ENCODE results near the gene KIF1A.
"Not testable (repeated sequence)": the region's sequence is repeated elsewhere in the genome, so short reads cannot be mapped to it uniquely, and the experiment has no call there.

The KIF1A gene

DNA sequence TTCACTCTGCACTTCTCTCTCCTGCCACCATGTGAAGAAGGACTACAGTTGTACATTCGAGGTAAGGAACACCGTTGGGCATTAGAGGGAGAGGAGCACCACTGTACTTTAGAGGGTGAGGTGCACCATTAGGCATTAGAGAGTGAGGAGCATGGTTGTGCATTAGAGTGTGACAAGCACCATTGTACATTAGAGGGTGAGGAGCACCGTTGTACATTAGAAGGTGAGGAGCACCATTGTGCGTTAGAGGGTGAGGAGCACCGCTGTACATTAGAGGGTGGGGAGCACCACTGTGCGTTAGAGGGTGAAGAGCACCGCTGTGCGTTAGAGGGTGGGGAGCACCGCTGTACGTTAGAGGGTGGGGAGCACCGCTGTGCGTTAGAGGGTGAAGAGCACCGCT, 27.8 kb upstream of the KIF1A start:
- ChIA-PET POLR2A (no interaction called here), CTCF (interaction anchor here (2.0 kb wide), 1 partner anchor 334 kb away, joined by 6 read pairs; no protein-coding TSS in a partner anchor)
- DNase-seq (ENCODE audit: low read depth, low spot score), result no peak
- no peak overlapping the region for H3K4me3 ChIP-seq (ENCODE audit: low read depth, low read length)
- TF ChIP-seq, protein P1, sequence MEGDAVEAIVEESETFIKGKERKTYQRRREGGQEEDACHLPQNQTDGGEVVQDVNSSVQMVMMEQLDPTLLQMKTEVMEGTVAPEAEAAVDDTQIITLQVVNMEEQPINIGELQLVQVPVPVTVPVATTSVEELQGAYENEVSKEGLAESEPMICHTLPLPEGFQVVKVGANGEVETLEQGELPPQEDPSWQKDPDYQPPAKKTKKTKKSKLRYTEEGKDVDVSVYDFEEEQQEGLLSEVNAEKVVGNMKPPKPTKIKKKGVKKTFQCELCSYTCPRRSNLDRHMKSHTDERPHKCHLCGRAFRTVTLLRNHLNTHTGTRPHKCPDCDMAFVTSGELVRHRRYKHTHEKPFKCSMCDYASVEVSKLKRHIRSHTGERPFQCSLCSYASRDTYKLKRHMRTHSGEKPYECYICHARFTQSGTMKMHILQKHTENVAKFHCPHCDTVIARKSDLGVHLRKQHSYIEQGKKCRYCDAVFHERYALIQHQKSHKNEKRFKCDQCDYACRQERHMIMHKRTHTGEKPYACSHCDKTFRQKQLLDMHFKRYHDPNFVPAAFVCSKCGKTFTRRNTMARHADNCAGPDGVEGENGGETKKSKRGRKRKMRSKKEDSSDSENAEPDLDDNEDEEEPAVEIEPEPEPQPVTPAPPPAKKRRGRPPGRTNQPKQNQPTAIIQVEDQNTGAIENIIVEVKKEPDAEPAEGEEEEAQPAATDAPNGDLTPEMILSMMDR (IDR thresholded peaks at IDR 0.05; ENCODE audit: insufficient read depth, low read length, missing control alignments), result no peak

DNA sequence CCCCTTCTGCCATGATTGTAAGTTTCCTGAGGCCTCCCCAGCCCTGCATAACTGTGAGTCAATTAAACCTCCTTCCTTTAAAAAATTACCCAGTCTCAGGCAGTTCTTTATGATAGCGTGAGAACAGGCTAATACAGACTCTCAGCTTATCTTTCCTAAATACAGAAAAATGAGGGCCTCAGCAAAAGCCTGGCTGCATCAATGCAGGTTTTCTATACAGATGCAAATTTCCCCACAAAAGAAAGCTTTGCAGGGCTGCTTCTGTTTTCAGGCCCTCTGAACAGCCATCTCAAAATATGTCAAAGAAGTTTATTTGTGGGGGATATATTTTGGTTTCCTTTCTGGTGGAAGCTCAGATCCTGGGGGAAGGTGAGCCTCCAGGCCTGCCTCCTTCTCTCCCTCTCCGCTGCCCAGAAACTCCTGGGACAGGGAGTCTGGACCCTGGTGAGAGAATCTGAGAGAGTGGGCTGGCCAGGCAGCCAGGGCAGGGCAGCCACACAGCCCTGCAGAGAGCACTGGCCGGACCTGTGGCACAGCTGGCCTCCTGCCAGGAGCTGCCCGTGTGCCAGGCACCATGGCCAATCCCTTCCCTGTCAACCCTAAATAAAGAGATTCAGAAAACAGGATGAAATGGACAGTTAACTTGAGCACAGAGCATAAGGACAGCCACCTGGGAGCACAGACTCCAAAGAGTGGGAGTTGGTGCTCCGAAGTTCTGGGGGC, 27.0 kb upstream of the KIF1A start:
- no peak overlapping the region for H3K4me3 ChIP-seq (ENCODE audit: low read depth, low read length)
- TF ChIP-seq, protein P1 (IDR thresholded peaks at IDR 0.05; ENCODE audit: insufficient read depth, low read length, missing control alignments), result no peak
- DNase-seq (ENCODE audit: low read depth, low spot score), result no peak
- ChIA-PET CTCF (interaction anchor here (1.5 to 2.0 kb wide), 2 partner anchors 15 to 333 kb away, joined by 5 to 6 read pairs; no protein-coding TSS in a partner anchor), POLR2A (no interaction called here)

DNA sequence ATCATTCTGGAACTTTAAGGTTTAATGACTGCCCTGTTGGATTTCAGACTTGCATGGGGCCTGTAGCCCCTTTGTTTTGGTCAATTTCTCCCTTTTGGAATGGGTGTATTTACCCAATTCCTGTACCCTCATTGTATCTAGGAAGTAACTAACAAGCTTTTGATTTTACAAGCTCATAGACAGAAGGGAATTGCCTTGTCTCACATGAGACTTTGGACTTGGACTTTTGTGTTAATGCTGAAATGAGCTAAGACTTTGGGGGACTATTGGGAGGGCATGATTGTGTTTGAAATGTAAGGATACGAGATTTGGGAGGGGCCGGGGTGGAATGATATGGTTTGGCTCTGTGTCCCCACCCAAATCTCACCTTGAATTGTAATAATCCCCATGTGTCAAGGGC, 26.3 kb upstream of the KIF1A start:
- CTCF ChIA-PET, result interaction anchor here (1.5 to 2.0 kb wide), 2 partner anchors 16 to 332 kb away, joined by 5 to 6 read pairs; no protein-coding TSS in a partner anchor
- POLR2A ChIA-PET; H3K4me3 ChIP-seq (ENCODE audit: low read depth, low read length); DNase-seq (ENCODE audit: low read depth, low spot score): not testable (repeated sequence)

DNA sequence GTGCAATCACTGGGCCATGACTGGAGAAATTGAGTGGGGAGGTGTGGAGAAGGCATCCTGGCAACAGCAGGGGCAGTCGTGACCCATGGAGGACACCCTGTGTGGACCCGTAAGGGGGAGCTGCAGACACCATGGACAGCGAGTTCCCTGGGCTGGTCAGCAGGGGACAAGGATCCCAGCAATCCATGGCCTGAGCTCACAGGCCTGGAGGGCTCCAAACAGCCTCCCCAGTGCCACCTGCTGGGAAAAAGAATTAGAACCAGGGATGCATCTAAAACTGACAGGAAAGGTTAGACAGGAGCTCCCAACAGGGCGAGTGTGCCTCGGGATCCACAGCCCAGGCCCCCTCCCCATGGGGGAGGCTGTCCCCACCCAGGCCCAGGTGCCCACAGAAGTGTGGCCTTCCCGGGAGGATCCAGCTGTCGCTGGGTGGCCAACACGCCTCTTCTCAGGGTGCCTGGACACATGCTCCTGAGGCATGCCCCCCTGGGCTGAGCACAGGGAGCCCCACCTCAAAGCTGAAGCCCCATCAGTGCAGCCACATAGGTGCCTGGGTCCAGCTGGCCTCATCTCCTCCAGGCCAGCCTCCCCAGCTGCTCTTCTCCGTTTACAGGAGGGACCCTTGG, 20.5 kb upstream of the KIF1A start:
- TF ChIP-seq, protein P1 (IDR thresholded peaks at IDR 0.05; ENCODE audit: insufficient read depth, low read length, missing control alignments), result peak; percentile 69
- ChIA-PET CTCF (interaction anchor here (0.6 to 4.8 kb wide), 32 partner anchors 9 to 800 kb away, joined by 3 to 98 read pairs (median 6); partner anchors contain the start of gene CAPN10), POLR2A (interaction anchor here (1.0 kb wide), 1 partner anchor 11 kb away, joined by 3 read pairs; no protein-coding TSS in a partner anchor)
- DNase-seq (ENCODE audit: low read depth, low spot score), result no peak
- H3K4me3 ChIP-seq (ENCODE audit: low read depth, low read length), result no peak overlapping the region

DNA sequence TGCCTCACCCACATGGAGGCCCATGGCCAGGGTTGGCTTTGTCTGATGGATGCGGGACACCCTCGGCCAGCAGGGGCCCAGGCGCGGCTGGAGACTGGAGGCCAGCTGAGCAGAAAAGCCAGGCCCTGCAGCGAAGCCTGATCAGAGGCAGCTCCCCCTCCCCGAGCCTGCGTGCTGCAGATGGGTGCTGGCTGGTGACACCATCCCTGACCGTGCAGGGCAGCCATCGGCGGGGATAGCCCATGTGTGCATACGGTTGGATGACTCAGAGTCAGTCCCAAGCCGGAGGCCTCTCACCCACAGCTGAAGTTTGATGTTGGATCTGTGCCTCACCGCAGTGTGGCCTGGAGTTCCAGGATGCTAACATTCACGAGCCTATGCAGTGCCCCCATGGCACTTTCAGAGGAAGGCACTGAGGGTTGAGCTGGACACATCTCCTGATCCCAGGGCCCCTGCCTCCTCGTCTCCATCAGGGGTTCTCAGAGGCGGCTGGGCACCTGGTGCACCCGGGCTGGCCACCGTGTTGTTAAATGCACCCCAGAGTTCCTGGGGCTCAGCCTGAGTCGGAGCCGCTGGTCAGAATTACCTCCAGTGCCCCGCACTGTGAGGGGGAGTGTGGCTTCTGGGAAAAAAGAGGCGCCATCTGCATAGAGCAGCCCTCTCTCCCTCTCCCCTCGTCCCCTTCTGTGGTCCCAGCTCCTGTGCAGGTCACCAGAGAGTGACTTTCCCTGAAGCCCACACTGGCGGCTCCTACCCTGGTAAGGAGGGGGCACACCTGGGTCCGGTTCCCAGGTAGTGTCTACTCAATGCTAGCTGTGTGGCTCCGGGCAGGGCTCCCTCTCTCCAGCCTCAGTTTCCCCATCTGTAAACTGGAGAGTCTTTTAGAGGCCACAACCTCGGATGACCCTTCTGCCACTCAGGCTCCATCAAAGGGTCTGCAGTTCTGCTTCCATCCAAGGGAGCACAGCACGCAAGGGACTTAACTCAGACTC, 19.4 kb upstream of the KIF1A start:
- no peak for DNase-seq (ENCODE audit: low read depth, low spot score)
- POLR2A ChIA-PET, result interaction anchor here (1.0 kb wide), 1 partner anchor 12 kb away, joined by 3 read pairs; no protein-coding TSS in a partner anchor
- TF ChIP-seq, protein P1 (IDR thresholded peaks at IDR 0.05; ENCODE audit: insufficient read depth, low read length, missing control alignments), result no peak
- H3K4me3 ChIP-seq (ENCODE audit: low read depth, low read length), result no peak overlapping the region
- CTCF ChIA-PET, result interaction anchor here (0.6 to 4.8 kb wide), 28 partner anchors 8 to 778 kb away, joined by 3 to 98 read pairs (median 6); partner anchors contain the start of gene CAPN10

DNA sequence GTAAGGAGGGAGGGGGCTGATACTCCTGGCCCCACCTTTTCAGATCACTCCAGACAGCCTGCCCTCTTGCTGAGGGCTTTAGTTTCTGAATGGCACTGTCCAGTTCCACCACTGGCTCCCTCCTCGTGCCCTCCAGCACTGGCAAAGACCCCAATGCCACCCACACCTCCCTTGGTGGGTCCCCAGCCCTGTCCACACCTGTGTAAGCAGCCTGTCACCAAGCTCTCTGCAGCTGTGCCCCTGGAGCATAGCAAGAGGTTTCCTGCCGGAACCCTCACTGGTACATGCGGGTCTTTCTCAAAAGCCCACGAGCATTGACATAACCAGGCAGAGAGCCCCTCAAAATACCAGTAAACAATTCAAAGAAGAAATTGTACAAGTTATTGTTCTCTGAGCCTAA, 17.6 kb upstream of the KIF1A start:
- ChIA-PET POLR2A (no interaction called here), CTCF (interaction anchor here (1.2 to 4.8 kb wide), 3 partner anchors 13 to 324 kb away, joined by 3 to 98 read pairs (median 7); no protein-coding TSS in a partner anchor)
- no peak overlapping the region for H3K4me3 ChIP-seq (ENCODE audit: low read depth, low read length)
- DNase-seq (ENCODE audit: low read depth, low spot score), result no peak
- TF ChIP-seq, protein P1 (IDR thresholded peaks at IDR 0.05; ENCODE audit: insufficient read depth, low read length, missing control alignments), result no peak
